SH-SY5Y (cell line): ENCODE results near the gene PRELID1.

Experiments
- GATA2 ChIP-seq: IDR thresholded peaks from 2 replicates; pipeline ENCODE4 v1.6.1; 2011; ENCODE audit warnings: mild to moderate bottlenecking, low read depth, low read length
- GATA3 ChIP-seq: IDR thresholded peaks from 2 replicates; pipeline ENCODE4 v1.6.1; 2011; ENCODE audit warnings: low read depth, mild to moderate bottlenecking, low read length, moderate library complexity

DNA sequence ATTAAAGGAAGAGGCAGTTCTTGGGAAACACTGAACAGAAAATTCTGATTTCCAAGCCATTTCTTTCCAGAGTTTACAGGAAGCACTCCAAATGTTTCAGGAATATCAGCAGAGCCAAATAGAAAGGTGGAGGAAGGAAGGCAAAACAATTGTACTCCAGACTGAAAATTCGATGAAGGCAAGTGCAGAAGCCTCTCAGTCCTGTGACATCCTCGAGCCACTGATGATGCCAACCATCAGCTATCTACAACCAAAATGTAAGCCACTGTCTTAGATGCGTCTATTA, 45.7 kb downstream of the PRELID1 start:
- TF ChIP-seq GATA3 (no peak), GATA2 (no peak)
